K562 (cell line): ENCODE measurements around the gene ADD1. TPM values are rescaled to one million over a fixed set of nuclear protein-coding genes. Genes with fewer than 3 reads are reported as not detected.

Experiments
- E2F4 ChIP-seq: sonication (generic); formaldehyde crosslinking; IDR thresholded peaks from 2 replicates; pipeline ENCODE4 v1.8.0; 2022; ENCODE audit warnings: mild to moderate bottlenecking, low read depth, missing genetic modification reagents
- TAF15 ChIP-seq: fragments of 200-400 bp; formaldehyde crosslinking; IDR thresholded peaks from 2 replicates; pipeline ENCODE4 v1.6.1; 2017; ENCODE audit warnings: mild to moderate bottlenecking, low read depth, low read length, moderate library complexity
- ZKSCAN3 ChIP-seq: fragments of 250-450 bp; sonication (Bioruptor Pico); IDR thresholded peaks from 2 replicates; pipeline ENCODE4 v1.4.0; 2020
- ZNF133 ChIP-seq: fragments of 250-450 bp; sonication (Bioruptor Pico); IDR thresholded peaks from 2 replicates; pipeline ENCODE4 v1.4.0; 2020; ENCODE audit warnings: mild to moderate bottlenecking
- polyA plus RNA-seq, 8 experiments: library from polyadenylated mRNA; depleted of rRNA in 4 of 8; stranded (reverse) in 5 of 8; unstranded in 3 of 8; fragments of >200 nt; fragmentation: Nextera tagmentation in 2 of 8; fragmentation: Illumina TruSeq in 1 of 8; extraction: Ambion mirVana in 2 of 8; extraction: Trizol in 1 of 8; gene quantifications; 2 replicates each; pipeline versions ENCODE4 v1.2.1 to v1.2.3, GENCODE V29; 2011 to 2014; ENCODE audit warnings: inconsistent platforms in 1 of 8, missing spikeins in 1 of 8
- total RNA-seq, 7 experiments: library from RNA; depleted of rRNA in 6 of 7; stranded (reverse); fragments of >200 nt in 6 of 7; fragmentation: Illumina TruSeq in 2 of 7; extraction: Trizol in 2 of 7; gene quantifications; 2 replicates each; pipeline versions ENCODE4 v1.2.1 to v1.2.3, GENCODE V29; 2011 to 2021; ENCODE audit warnings: low replicate concordance in 1 of 7
- TF ChIP-seq, protein P1 (sequence below): sonication (generic); formaldehyde crosslinking; IDR thresholded peaks from 2 replicates; pipeline ENCODE4 v1.8.0; 2023; ENCODE audit warnings: mild to moderate bottlenecking, missing genetic modification reagents
- TF ChIP-seq, protein P2 (sequence below): sonication (generic); formaldehyde crosslinking; IDR thresholded peaks from 2 replicates; pipeline ENCODE4 v1.8.0; 2023; ENCODE audit warnings: mild to moderate bottlenecking, missing genetic modification reagents

Gene ADD1
- total and polyA plus RNA-seq, 9 of the 15 experiments (the other 6 are each of a cell fraction or from before 2014, with no cell fraction given) = 17.5 to 153 (median 74.0) TPM

DNA sequence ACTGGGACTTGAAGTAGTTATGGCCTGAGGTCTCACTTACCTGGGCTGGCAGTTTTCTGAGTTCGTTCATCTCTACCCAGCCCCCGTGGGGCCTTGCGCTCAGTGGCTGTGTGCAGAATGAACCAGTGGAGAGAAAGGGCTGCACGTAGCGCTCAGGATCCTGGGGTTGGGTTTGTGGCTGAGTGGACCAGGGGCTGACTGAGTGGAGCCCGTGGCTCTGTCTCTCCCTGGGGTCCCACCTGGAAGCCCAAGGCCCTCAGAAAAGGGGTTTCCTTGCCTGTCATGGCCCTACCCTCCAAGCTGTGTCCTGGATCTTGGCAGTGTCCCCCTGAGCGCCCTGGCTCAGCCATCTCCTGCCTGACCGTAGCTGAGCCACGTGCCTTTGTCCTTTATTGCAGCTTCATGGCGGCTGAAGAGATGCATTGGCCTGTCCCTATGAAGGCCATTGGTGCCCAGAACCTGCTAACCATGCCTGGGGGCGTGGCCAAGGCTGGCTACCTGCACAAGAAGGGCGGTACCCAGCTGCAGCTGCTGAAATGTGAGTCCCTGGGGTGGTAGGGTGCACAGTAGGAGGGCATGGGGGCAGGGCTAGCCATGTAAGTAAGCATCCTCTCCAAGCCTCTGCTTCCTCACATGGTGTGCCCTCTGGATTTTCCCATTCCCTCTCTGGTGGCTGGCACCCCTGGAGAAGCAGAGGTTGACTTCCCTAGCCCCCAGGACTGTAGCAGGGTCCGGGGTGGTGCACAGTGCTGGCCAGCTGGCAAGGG is 23.2 kb upstream of the ADD1 start (continued):
- TF ChIP-seq, protein P1, sequence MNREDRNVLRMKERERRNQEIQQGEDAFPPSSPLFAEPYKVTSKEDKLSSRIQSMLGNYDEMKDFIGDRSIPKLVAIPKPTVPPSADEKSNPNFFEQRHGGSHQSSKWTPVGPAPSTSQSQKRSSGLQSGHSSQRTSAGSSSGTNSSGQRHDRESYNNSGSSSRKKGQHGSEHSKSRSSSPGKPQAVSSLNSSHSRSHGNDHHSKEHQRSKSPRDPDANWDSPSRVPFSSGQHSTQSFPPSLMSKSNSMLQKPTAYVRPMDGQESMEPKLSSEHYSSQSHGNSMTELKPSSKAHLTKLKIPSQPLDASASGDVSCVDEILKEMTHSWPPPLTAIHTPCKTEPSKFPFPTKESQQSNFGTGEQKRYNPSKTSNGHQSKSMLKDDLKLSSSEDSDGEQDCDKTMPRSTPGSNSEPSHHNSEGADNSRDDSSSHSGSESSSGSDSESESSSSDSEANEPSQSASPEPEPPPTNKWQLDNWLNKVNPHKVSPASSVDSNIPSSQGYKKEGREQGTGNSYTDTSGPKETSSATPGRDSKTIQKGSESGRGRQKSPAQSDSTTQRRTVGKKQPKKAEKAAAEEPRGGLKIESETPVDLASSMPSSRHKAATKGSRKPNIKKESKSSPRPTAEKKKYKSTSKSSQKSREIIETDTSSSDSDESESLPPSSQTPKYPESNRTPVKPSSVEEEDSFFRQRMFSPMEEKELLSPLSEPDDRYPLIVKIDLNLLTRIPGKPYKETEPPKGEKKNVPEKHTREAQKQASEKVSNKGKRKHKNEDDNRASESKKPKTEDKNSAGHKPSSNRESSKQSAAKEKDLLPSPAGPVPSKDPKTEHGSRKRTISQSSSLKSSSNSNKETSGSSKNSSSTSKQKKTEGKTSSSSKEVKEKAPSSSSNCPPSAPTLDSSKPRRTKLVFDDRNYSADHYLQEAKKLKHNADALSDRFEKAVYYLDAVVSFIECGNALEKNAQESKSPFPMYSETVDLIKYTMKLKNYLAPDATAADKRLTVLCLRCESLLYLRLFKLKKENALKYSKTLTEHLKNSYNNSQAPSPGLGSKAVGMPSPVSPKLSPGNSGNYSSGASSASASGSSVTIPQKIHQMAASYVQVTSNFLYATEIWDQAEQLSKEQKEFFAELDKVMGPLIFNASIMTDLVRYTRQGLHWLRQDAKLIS (CRISPR knock-in tag) = no peak
- TF ChIP-seq ZKSCAN3 (CRISPR knock-in tag) (no peak), TAF15 (no peak), ZNF133 (no peak), E2F4 (CRISPR knock-in tag) (no peak)
- TF ChIP-seq, protein P2, sequence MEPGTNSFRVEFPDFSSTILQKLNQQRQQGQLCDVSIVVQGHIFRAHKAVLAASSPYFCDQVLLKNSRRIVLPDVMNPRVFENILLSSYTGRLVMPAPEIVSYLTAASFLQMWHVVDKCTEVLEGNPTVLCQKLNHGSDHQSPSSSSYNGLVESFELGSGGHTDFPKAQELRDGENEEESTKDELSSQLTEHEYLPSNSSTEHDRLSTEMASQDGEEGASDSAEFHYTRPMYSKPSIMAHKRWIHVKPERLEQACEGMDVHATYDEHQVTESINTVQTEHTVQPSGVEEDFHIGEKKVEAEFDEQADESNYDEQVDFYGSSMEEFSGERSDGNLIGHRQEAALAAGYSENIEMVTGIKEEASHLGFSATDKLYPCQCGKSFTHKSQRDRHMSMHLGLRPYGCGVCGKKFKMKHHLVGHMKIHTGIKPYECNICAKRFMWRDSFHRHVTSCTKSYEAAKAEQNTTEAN (CRISPR knock-in tag) = no peak
